IPS-18a (cell line): Measurements from ENCODE around the gene RAB11FIP2.

ENCODE experiments used
- H3K27ac ChIP-seq: one replicate; pipeline ENCODE4 v1.5.1; 2013; ENCODE audit warnings: low read length
- H3K27me3 ChIP-seq: one replicate; pipeline ENCODE4 v1.6.1; 2013; ENCODE audit warnings: mild to moderate bottlenecking, low read length; ENCODE audit not compliant: control insufficient read depth, insufficient read depth
- H3K36me3 ChIP-seq: one replicate; pipeline ENCODE4 v1.6.1; 2013; ENCODE audit warnings: low read depth, low read length; ENCODE audit not compliant: control insufficient read depth
- H3K4me1 ChIP-seq: one replicate; pipeline ENCODE4 v1.6.1; 2013; ENCODE audit warnings: low read depth, low read length; ENCODE audit not compliant: control insufficient read depth
- H3K4me3 ChIP-seq: one replicate; pipeline ENCODE4 v1.5.1; 2013; ENCODE audit warnings: low read length
- H3K9ac ChIP-seq: one replicate; pipeline ENCODE4 v1.6.1; 2013; ENCODE audit warnings: mild to moderate bottlenecking, low read length, moderate library complexity
- H3K9me3 ChIP-seq: one replicate; pipeline ENCODE4 v1.6.1; 2013; ENCODE audit warnings: low read depth, low read length; ENCODE audit not compliant: control insufficient read depth

The RAB11FIP2 gene

GRCh38 chr10:117997673-117998072 is 49.1 kb downstream of the RAB11FIP2 start:
- Histone ChIP-seq H3K9ac (no peak overlapping the region), H3K4me3 (no peak overlapping the region), H3K36me3 (no peaks in the 10 kb centered on the region), H3K4me1 (peaks cover 3% of the 10 kb centered on the region), H3K27me3 (no peaks in the 10 kb centered on the region), H3K9me3 (no peaks in the 10 kb centered on the region), H3K27ac (no peak overlapping the region)

- Histone ChIP-seq H3K9me3 (no peaks in the 10 kb centered on the region), H3K27ac (no peak overlapping the region), H3K9ac (no peak overlapping the region), H3K36me3 (no peaks in the 10 kb centered on the region), H3K27me3 (no peaks in the 10 kb centered on the region), H3K4me1 (peaks cover 3% of the 10 kb centered on the region), H3K4me3 (no peak overlapping the region)
Measured at GRCh38 chr10:117996709-117997108, 50.0 kb downstream of the RAB11FIP2 start.

- Histone ChIP-seq H3K4me3 (no peak overlapping the region), H3K9ac (no peak overlapping the region), H3K9me3 (no peaks in the 10 kb centered on the region), H3K36me3 (no peaks in the 10 kb centered on the region), H3K4me1 (peaks cover 3% of the 10 kb centered on the region), H3K27ac (no peak overlapping the region), H3K27me3 (no peaks in the 10 kb centered on the region)
Measured at GRCh38 chr10:117994771-117995170, 52.0 kb downstream of the RAB11FIP2 start.

- Histone ChIP-seq H3K36me3 (no peaks in the 10 kb centered on the region), H3K4me3 (no peak overlapping the region), H3K27ac (no peak overlapping the region), H3K27me3 (no peaks in the 10 kb centered on the region), H3K9me3 (no peaks in the 10 kb centered on the region), H3K4me1 (peaks cover 3% of the 10 kb centered on the region), H3K9ac (no peak overlapping the region)
Measured at GRCh38 chr10:117993166-117993565, 53.6 kb downstream of the RAB11FIP2 start.

- no peak overlapping the region for H3K4me3 ChIP-seq
- H3K9ac ChIP-seq: no peak overlapping the region
- no peak overlapping the region for H3K27ac ChIP-seq
- H3K36me3 ChIP-seq: no peaks in the 10 kb centered on the region
- H3K4me1 ChIP-seq: peaks cover 3% of the 10 kb centered on the region
- no peaks in the 10 kb centered on the region for H3K27me3 ChIP-seq
- H3K9me3 ChIP-seq: no peaks in the 10 kb centered on the region
Measured at GRCh38 chr10:117991701-117992100, 55.0 kb downstream of the RAB11FIP2 start.

- H3K9me3 ChIP-seq: no peaks in the 10 kb centered on the region
- no peaks in the 10 kb centered on the region for H3K27me3 ChIP-seq
- H3K4me1 ChIP-seq: peaks cover 10% of the 10 kb centered on the region
- H3K27ac ChIP-seq: no peak overlapping the region
- H3K36me3 ChIP-seq: no peaks in the 10 kb centered on the region
- H3K9ac ChIP-seq: no peak overlapping the region
- no peak overlapping the region for H3K4me3 ChIP-seq
Measured at GRCh38 chr10:117989962-117990361, 56.8 kb downstream of the RAB11FIP2 start.

- no peak overlapping the region for H3K27ac ChIP-seq
- no peaks in the 10 kb centered on the region for H3K9me3 ChIP-seq
- peaks cover 10% of the 10 kb centered on the region for H3K4me1 ChIP-seq
- H3K27me3 ChIP-seq: no peaks in the 10 kb centered on the region
- no peak overlapping the region for H3K9ac ChIP-seq
- no peak overlapping the region for H3K4me3 ChIP-seq
- H3K36me3 ChIP-seq: no peaks in the 10 kb centered on the region
Measured at GRCh38 chr10:117988814-117989213, 57.9 kb downstream of the RAB11FIP2 start.

- H3K9me3 ChIP-seq: no peaks in the 10 kb centered on the region
- peaks cover 7% of the 10 kb centered on the region for H3K4me1 ChIP-seq
- H3K36me3 ChIP-seq: no peaks in the 10 kb centered on the region
- H3K4me3 ChIP-seq: no peak overlapping the region
- no peak overlapping the region for H3K9ac ChIP-seq
- no peaks in the 10 kb centered on the region for H3K27me3 ChIP-seq
- H3K27ac ChIP-seq: no peak overlapping the region
Measured at GRCh38 chr10:117987244-117987909, 59.4 kb downstream of the RAB11FIP2 start.

- H3K4me3 ChIP-seq: no peak overlapping the region
- H3K9me3 ChIP-seq: no peaks in the 10 kb centered on the region
- no peaks in the 10 kb centered on the region for H3K36me3 ChIP-seq
- peaks cover 7% of the 10 kb centered on the region for H3K4me1 ChIP-seq
- no peak overlapping the region for H3K27ac ChIP-seq
- no peak overlapping the region for H3K9ac ChIP-seq
- no peaks in the 10 kb centered on the region for H3K27me3 ChIP-seq
Measured at GRCh38 chr10:117983961-117984360, 62.8 kb downstream of the RAB11FIP2 start.

- H3K36me3 ChIP-seq: no peaks in the 10 kb centered on the region
- H3K4me1 ChIP-seq: peaks cover 7% of the 10 kb centered on the region
- H3K27ac ChIP-seq: no peak overlapping the region
- H3K27me3 ChIP-seq: no peaks in the 10 kb centered on the region
- no peaks in the 10 kb centered on the region for H3K9me3 ChIP-seq
- no peak overlapping the region for H3K9ac ChIP-seq
- no peak overlapping the region for H3K4me3 ChIP-seq
Measured at GRCh38 chr10:117980755-117981702, 65.7 kb downstream of the RAB11FIP2 start.

- Histone ChIP-seq H3K9me3 (no peaks in the 10 kb centered on the region), H3K27me3 (no peaks in the 10 kb centered on the region), H3K4me1 (peaks cover 3% of the 10 kb centered on the region), H3K4me3 (no peak overlapping the region), H3K9ac (no peak overlapping the region), H3K36me3 (no peaks in the 10 kb centered on the region), H3K27ac (no peak overlapping the region)
Measured at GRCh38 chr10:117980216-117980615, 66.5 kb downstream of the RAB11FIP2 start.
